NCI-H128 (cell line): ENCODE results near the gene ZBTB20.

Source experiments
- DNase-seq: peaks from one replicate; lab custom pipeline; 2025; ENCODE audit not compliant: unreplicated experiment; lab: John Stamatoyannopoulos, UW

The ZBTB20 gene

DNA sequence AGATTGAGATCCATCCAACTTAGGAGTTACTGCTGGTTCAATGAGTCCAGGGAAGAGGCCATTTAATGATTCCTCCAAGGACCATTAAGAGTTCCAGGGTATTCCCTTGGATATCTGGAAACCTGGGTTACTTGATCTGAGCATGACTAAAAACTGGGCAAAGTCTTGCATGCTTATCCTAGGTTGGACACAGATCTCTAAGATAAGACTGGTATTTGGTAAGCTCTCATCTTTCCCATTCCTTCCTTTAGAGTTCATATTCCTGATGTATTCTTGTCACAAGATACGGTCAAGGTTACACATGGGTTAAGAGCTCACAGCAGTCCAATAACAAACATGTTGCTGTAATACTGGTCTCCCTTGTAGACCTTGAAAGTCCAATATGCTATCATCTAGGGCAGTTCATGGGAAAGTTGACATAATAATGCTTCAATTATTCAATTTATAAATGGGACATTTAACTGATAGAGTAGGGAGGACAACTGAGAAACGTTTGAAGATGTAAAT is 551.5 kb downstream of the ZBTB20 start:
- no peak for DNase-seq

DNA sequence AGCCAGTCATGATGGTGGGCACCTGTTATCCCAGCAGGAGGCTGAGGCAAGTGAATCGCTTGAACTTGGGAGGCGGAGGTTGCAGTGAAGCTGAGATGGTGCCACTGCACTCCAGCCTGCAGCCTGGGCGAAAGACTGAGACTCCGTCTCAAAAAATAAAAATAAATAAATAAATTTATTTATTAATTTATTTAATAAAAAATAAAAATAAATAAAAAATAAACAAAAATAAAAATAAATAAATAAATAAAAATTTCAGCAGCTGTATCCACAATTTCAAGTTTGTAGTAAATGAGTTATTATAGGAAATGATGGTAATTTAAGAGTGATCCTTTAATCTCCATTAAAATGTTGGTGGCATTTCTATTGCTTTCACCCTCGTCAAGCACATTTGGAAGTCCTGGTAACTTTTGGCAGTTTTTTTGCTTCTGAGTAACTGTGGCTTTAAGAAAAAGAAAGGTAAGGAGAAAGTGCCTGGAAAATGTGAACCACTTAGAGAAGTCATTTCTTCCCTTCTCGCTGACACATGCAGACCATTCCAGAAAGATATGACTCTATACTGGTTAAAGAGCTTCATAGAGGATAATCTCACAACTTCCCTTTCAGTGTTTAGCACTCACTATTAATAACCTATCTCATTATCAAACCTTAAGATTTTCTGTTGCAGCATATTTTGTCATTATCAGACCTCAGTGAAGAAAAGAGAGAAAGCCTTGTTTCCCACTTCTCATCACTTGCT is 556.6 kb downstream of the ZBTB20 start:
- no peak for DNase-seq

DNA sequence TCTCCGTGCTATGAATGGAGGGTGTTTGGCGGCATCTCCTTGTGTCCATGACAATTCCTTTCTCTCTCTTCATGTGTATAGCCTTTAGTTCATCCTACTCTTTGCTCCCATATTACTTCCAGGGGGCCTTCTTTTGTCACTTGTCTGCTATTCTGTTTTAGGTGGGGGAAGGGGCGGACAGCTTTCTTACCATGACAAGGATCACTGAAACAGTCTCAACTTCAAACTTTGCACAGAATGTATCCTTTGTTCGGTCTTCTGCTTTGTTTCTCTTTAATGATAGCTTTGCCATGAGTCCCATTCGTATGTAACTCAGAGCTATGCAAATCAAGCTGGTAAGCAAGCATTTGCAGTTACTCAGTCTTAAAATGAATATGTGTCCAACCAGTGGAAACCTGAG is 559.1 kb downstream of the ZBTB20 start:
- DNase-seq: no peak

DNA sequence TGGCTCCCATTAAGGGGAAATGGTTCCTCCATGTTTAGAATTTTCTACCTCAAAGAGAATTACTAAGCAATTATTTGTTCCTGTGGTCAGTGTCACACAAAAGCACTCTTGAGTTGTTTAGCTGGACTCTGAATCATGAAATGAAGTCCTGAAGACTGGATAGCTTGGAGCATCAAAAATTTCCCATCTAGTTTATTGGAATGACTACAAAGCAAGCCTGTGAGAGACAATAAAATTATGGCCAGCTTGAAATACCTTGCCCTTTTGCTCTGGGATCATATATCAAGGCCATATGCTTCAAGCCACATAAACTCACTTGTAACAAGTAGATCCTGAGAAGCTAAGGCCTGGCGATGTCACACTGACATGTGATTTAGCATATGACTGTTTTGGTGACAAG is 561.0 kb downstream of the ZBTB20 start:
- DNase-seq: no peak

DNA sequence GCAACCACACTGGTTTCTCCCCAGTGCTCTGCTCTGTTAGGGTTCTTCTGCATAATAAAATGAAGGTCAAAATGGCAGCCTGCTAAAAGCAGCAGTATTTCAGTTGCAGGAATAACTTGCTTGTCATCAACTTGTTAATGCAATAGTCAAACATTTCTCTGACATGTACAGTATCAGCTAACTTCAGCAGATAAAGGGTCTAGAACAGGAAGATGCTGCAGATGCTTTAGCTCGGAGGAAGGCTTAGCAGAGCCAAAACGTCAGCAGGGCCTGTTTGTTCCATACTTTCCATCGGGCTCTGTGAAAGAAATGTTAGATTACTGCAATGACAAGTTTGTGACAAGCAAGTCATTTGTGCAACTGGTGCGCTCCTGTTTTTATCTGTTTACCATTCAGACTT is 561.4 kb downstream of the ZBTB20 start:
- DNase-seq: no peak

DNA sequence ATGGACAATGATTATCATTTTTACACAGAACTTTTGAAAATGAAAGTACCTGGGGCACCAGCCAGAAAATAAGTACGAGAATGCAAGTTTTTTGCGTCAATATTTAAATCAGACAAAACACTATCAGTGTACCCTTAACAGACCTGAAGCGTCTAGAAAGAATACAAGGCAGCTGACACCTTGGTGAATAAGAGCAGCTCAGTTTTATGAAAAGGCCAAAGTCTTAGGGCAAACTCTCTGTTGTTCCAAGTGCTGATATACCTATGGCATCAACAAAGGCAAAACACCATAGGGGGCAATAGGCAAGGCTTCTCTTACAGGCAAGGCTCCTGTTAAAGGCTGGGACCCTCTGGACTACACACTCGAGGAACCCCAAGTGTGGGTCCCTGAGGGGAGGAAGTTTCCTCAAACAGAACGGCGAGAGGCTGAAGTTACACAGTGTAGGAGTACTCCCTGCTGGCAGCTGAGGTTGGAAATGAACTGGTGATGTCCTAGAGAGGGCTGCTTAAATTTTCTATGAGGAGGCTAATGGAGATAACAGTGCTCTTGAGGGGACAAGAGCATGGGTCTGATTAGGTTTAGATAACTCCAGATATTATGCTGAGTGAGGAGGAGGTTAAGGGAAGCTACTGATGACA is 562.2 kb downstream of the ZBTB20 start:
- DNase-seq: no peak

DNA sequence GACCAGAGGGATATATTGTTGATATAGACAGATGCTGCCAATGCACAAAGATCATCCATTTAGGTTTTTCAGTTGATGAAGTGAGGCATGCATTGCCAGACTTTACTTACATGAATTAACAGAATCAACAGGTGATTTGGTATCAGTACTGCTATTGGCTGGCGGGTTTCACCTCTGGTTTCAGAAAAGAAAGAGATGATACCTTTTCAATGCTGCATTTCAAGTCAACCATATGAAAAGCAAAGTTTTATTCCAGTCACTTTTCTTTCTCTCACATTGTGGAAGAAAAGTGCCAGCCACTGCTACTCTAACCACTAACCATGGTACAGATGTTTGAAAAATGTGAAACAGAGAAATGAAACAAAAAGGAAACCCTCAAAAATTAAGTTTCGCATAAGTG is 564.2 kb downstream of the ZBTB20 start:
- no peak for DNase-seq

DNA sequence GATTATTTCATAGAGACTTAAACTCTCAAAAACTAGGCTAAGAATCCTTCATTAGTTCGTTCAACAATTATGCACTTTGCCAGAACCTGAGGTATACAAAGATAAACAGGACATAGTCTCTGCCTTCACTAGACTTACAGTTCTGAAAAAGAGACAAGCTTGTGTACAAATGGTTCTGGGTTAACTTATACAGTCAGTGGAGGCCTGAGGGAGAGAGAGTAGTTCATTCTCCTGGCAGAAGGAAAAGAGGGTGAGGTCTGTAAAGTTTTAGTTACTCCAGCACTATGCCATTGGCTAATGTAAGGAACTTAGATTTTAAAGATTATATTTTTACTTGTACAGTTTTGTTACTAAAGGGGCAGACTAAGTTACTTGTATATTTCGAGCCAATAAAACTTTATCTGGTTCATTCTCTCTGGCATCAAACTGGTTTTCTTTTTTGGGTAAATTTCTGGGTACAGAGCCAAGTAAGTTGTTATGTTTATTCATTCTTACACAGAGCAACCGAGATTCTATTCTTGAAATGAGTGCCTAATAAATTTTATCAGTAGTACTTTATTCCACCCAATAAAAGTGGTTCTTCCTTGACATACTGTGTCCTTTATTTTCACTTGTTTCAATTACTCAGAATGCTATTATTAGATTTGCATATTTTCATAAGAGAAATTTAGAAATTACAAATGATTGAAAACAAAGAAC is 574.6 kb downstream of the ZBTB20 start:
- DNase-seq: no peak

DNA sequence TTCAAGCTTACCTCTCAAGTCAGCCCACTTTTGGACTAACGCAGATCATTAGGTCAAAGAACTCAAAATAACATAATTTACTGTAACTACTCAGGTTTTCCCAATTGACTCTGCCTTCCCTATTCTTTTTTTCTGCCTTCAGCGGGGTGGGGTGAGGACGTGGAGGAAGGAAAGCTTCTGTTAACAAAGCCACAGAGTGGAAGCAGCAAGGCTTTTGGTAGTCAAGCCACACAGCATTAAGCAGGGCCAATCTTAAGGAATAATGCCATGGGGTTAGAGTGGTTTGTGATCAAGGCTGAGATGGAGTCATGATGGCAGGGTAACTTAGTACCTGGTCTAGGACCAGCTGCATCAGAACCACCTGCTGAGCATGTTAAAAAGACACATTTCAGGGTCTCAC is 575.7 kb downstream of the ZBTB20 start:
- DNase-seq: no peak

DNA sequence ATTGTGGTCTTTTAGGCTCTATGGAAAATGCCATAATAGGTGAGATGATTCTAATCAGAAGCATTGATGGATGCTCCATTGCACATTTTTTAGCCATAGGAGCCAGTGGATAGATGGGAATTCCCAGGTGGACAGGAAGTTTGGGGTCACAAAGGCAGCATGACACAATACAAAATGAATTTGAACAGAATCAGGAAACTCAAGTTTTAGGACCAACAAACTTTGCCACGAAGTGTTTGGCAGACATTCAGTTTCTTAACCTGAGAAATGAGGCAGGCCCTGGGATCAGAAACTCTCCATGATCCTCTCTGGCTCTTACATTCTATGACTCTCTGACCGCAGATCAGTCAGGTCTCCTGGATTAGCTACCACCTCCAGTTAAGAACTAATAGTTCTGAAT is 577.9 kb downstream of the ZBTB20 start:
- DNase-seq: no peak

DNA sequence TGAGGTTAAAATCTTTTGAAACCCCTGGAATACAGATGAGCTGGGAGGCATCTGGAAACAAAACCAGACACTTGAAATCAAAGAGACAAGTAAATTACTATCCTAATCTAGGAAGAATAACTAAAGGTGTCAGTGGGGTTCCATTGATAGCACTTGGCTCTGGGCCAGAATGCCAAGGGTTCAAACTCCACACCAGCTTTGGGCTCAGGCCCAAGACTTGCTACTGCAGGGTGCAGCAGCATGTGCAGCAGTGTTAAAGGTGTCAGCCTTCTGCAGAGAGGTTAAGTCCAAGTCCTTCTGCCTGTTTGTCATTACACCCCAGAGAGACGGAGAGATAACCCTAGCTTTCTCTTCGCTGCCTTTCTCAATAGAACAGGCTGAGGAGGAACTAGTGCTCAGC is 579.3 kb downstream of the ZBTB20 start:
- DNase-seq: no peak

DNA sequence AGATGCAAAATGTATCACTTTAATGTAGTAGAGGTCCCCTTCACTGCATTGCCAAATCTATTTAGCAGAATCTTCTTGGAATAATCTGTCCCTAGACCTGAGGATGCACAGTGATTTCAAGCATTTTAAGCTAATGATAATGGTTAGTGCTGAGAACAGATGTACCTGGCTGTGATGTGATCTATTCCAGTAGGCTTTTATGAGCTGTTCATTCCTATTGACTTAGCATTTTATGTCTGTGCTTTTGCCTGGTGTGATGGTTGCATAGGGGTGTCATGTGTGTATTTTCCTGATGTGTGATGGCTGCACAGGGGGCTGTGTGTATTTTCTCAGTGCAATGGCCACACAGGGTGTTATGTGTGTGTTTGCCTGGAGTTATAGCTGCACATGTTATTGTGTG is 580.3 kb downstream of the ZBTB20 start:
- DNase-seq: no peak

DNA sequence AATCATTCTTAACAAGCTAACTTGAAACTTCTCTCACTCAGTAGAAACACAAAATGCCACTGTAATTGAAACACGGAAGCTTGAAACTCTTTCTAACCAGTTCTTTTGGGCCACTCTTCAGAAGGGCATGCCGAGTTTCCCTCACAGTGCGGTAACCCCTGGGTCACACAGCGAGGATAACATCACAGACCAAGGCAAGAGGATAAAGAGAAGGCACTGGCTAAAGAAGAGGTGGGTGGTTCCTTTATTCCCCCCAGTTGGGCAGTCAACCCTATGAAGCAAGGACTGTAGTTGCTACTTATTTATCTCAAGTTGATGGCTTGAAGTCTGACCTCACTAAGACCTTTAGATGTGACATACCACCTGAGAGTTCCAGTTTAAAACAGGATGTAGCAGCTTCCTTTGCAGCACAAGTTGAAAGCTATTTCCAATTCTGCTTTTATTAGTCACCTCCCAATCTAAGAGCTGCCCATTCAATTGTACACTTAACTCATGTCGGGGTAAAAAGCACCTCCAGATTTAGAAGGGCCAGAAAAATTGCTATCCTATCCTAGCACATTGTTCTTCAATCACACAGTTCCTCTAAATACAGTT is 580.8 kb downstream of the ZBTB20 start:
- DNase-seq: no peak

DNA sequence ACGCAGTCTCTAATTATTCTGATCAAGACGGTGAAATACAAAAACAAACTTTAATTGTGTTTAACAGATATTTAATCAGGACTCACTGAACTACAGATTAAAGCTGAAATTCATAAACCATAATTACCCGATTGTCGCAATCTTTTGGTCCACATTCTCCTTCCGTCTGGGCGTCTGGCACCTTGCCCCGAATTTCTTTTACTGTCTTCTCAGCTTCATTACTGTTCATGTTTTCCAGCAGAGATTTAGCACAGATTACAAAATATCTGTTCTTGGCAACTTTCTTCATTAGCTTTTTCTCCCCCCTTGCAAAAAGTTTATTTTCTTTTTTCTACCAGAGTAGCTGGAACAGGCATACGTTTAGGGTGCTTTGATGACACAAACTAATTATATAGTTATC is 581.9 kb downstream of the ZBTB20 start:
- no peak for DNase-seq

DNA sequence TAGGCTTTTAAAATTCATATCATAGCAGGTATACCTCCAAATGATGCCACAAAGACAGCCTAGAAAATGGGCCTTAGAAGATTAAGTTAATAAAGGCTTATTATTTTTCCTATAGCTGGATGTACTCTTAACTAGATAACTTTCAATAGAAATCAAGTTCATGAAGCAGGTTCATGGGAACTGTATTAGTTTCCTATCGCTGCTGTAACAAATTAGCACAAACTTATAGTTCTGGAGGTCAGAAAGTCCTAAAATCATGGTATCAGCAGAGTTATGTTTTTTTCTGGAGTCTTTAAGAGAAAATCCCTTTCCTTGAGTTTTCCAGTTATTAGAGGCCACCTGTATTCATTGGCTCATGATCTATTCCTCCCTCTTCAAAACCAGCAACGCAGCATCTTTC is 583.4 kb downstream of the ZBTB20 start:
- no peak for DNase-seq

DNA sequence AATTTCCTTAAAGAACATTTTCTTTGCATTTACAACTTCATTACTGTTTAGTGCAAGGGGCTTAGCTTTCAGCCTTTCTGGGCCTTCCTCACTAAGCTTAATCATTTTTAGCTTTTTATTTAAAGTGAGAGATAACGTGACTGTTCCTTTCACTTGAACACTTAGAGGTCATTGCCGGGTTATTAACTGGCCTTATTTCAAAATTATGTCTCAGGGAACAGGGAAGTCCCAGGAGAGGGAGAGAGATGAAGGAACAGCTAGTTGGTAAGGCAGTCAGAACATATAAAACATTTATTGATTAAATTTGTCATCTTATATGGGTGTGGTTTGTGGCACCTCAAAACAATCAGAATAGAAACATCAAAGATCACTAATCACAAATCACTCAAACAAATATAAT is 584.5 kb downstream of the ZBTB20 start:
- DNase-seq: no peak

DNA sequence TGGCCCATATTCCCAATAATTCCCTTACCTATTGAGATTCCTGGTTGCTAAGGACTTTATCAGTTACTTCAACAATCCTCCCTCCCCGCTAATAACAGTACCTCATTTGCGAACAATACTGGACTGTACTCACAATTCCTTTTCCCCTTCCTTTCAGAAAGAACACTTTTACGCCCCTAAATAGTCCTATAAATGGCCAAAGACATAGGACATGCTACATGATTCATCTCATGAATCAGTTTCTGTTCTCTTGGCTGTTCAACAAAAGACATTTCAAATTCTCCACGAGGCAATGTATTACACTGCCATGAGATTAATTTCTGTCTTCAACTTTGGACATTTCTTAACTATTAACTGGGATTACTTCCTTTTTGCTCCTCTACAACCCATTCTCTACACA is 588.8 kb downstream of the ZBTB20 start:
- DNase-seq: no peak

DNA sequence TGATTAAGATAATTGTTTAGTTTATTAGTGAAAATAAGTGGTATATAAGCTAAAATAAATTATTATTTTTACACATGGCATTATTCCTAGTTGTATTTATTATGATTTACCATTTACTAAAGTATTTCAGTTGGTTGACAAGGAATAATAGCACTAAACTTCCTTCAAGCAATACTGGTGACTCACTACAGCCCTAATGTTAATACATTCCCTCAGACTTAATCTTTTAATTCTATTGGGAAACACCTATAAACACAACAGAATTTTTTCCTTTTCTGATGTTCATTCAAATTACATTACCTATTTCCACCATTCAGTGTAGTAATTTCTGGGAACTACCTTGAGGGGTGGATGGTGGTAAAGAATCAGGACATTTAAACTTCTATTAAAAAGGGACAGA is 589.3 kb downstream of the ZBTB20 start:
- no peak for DNase-seq

DNA sequence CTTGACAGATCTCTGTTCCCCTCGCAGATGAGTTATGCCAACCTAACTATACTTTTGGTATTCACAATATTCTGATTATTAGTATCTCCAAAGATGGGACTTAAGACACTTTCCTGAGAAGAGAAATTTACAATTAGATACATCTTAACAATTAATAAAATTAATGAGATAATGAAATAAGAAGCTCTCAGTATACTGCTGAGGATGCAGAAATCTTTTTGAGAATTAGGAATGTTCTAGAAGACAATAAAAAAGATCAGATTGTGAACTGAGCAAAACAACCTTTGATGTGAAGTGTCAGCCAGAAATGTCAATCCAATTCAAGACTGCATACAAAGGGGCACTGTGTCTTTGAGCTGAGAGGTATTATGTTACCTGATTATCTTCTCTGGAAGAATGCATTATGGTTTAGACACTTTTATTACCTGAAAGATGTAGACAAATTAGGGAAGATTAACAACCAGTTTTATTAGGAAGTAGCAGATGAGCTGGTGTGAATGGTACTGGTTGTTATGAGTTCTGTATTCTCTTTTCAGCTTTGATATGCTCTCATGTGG is 590.4 kb downstream of the ZBTB20 start:
- no peak for DNase-seq

DNA sequence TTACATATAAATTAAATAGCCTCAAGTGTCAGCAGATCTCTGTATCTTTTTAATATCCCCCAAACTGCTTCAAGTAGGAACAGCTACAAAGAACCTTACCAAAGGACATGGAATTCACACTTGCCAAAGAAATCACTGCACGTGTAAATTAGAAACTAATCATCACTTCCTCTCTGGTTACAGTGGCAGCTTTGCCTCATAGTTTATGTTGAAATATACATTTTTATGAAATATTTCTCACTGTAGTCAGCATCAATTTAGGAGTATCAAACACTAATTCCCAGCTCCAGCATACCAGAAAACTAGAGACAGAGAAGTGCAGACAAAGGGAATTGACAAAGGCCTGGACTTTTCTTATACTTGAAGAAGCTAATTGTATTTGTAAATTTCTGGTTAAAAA is 592.4 kb downstream of the ZBTB20 start:
- DNase-seq: no peak

DNA sequence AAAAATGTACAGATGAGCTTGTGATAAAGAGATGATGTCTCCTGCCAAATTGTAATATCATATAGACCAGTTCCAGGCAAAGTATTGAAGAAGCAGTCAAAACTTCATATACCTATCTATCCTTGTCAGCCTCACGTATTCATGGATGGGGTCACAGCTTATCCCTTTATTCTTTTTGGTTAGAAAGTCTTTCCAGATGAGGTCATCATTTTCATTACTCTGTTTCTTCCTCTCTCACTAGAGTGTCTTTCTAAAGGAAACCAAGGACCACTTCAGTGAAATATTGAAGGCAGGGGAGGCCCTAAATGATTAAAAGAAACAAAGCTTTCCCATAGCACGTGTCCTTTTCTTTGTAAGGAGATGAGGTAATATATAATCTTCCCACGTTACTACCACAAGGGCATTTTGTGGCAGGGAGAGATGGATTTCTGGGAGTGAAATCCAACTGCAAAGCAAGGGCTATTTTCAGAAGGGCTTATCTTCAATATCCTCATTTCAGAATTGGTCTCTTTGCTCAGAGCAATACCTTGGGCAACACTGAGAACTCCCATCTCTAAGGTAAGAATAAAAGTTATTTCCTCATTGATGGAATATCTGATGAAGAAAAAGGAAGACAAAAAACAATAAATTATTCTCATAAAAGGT is 593.0 kb downstream of the ZBTB20 start:
- DNase-seq: no peak
